ENCODE measurements around the gene NIPAL1. TPM values are rescaled to one million over a fixed set of nuclear protein-coding genes. Genes with fewer than 3 reads are reported as not detected.
A peak's percentile ranks its signal among the peaks of the same experiment; 100 is the strongest.

NIPAL1 gene
- total and polyA plus RNA-seq, 2 donors (not counting 3 experiments of a cell fraction or from before 2014, with no cell fraction given), result 0.36 to 1.7 TPM

DNA sequence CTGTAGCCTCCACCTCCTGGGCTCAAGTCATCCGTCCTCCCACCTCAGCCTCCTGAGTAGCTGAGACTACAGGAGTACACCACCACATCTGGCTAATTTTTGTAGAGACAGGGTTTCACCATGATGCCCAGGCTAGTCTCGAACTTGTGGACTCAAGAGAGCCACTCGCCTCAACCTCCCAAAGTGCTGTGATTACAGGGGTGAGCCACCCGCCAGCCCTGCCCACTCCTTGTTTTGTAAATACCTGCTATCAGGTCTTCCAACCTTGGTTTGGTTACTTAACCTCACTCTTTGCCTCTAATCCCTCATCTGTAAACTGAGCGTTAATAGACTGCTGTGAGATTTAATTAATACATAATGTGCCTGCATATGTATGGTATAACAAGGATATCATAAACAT lies 894 bp upstream of the NIPAL1 start:
- no peak for FAIRE-seq
- no peak for DNase-seq (ENCODE audit: low read depth, low spot score)
- Histone ChIP-seq H3K27ac (ENCODE audit: insufficient read depth, low read depth, low read length) (no peak overlapping the region), H3K4me3 (replicated peaks in 1 of 3; ENCODE audit: insufficient read depth in 1 of 3, low read depth in 1 of 3, low read length in 3 of 3) (no peak overlapping the region), H3K9me1 (replicated peaks; ENCODE audit: control insufficient read depth, extremely low read depth, insufficient read depth, low read length) (no peaks in the 10 kb centered on the region), H3K4me2 (ENCODE audit: insufficient read depth, low read length) (peak overlapping the region; percentile 79), H4K20me1 (replicated peaks; ENCODE audit: control insufficient read depth, extremely low read depth, insufficient read depth, low read length) (no peaks in the 10 kb centered on the region), H3K36me3 (ENCODE audit: control insufficient read depth in 2 of 2, extremely low read depth in 1 of 2, insufficient read depth in 2 of 2, low read length in 2 of 2) (no peaks in the 10 kb centered on the region), H3K79me2 (ENCODE audit: control insufficient read depth, insufficient read depth, low read length) (no peaks in the 10 kb centered on the region), H3K27me3 (ENCODE audit: control insufficient read depth in 2 of 2, insufficient read depth in 2 of 2, low read length in 2 of 2) (peaks cover 0 to 4% of the 10 kb centered on the region in 2 experiments), H3K4me1 (ENCODE audit: control insufficient read depth, extremely low read depth, insufficient read depth, low read length) (peaks cover 10% of the 10 kb centered on the region), H3K9me3 (replicated peaks; ENCODE audit: control insufficient read depth, insufficient read depth, low read length) (no peaks in the 10 kb centered on the region), H3K9ac (replicated peaks; ENCODE audit: extremely low read depth, insufficient read depth, low read length) (no peak overlapping the region), H2AFZ (ENCODE audit: low read depth, low read length) (no peak overlapping the region)
- POLR2A ChIA-PET, result no interaction called here
- intact Hi-C loops (cut with micrococcal nuclease) (loop anchor here (1.0 kb wide), 2 partner anchors 65 to 101 kb away; partner anchors contain the start of gene NFXL1), dilution Hi-C loops (cut with MboI; ENCODE audit: extremely low pct_ligation_motif_present, low sequenced_read_pairs) (no loop called here)
- CTCF ChIA-PET, result interaction anchor here (0.9 to 1.2 kb wide), 3 partner anchors 25 to 77 kb away, joined by 3 to 4 read pairs (median 4); no protein-coding TSS in a partner anchor
- no TSS peak for BruUV-seq (replicated peaks)
- TF ChIP-seq POLR2A (IDR thresholded peaks at IDR 0.05; ENCODE audit: low read depth, low read length) (no peak), GATA2 (IDR thresholded peaks at IDR 0.05; ENCODE audit: insufficient read depth, insufficient read length, low read depth, low read length) (no peak), FOS (IDR thresholded peaks at IDR 0.05; ENCODE audit: borderline replicate concordance, insufficient read depth, low read length) (no peak)

DNA sequence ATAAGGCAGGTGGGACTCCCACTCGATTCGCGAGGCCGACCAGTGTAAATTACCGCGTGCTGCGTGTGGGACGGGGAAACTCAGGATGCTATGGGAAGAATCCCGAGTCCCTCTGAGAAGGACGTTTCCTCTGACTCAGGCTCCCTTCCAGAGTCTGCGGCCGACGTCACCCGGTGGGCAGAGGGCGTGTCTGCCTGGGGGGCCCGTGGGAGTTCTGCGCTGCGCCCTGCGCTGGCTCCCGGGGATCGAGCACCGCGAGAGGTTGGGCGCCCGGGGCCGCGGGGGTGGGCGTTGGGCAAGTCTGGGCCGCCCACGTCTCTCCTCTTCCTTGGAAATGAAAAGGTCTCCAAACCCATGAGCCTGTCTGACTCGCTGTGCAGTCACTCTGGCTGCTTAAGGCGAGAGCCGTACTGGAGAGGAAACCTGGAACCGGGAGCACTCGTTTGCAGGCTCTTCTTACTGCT lies 568 bp downstream of the NIPAL1 start:
- Histone ChIP-seq H3K9ac (replicated peaks; ENCODE audit: extremely low read depth, insufficient read depth, low read length) (peak overlapping the region; percentile 92), H2AFZ (ENCODE audit: low read depth, low read length) (peak overlapping the region; percentile 62), H3K9me3 (replicated peaks; ENCODE audit: control insufficient read depth, insufficient read depth, low read length) (no peaks in the 10 kb centered on the region), H3K36me3 (ENCODE audit: control insufficient read depth in 2 of 2, extremely low read depth in 1 of 2, insufficient read depth in 2 of 2, low read length in 2 of 2) (no peaks in the 10 kb centered on the region), H4K20me1 (replicated peaks; ENCODE audit: control insufficient read depth, extremely low read depth, insufficient read depth, low read length) (no peaks in the 10 kb centered on the region), H3K27ac (ENCODE audit: insufficient read depth, low read depth, low read length) (peak overlapping the region; percentile 64), H3K9me1 (replicated peaks; ENCODE audit: control insufficient read depth, extremely low read depth, insufficient read depth, low read length) (no peaks in the 10 kb centered on the region), H3K4me1 (ENCODE audit: control insufficient read depth, extremely low read depth, insufficient read depth, low read length) (peaks cover 10% of the 10 kb centered on the region), H3K79me2 (ENCODE audit: control insufficient read depth, insufficient read depth, low read length) (no peaks in the 10 kb centered on the region), H3K4me3 (replicated peaks in 1 of 3; ENCODE audit: insufficient read depth in 1 of 3, low read depth in 1 of 3, low read length in 3 of 3) (peak overlapping the region; percentile 40 to 58 (median 46)), H3K4me2 (ENCODE audit: insufficient read depth, low read length) (peak overlapping the region; percentile 79), H3K27me3 (ENCODE audit: control insufficient read depth in 2 of 2, insufficient read depth in 2 of 2, low read length in 2 of 2) (peaks cover 0 to 4% of the 10 kb centered on the region in 2 experiments)
- TF ChIP-seq POLR2AphosphoS5 (IDR thresholded peaks at IDR 0.05; ENCODE audit: insufficient read depth, low read depth, low read length), result no peak
- TF ChIP-seq FOS (IDR thresholded peaks at IDR 0.05; ENCODE audit: borderline replicate concordance, insufficient read depth, low read length), result peak; percentile 18
- no peak for TF ChIP-seq POLR2A (IDR thresholded peaks at IDR 0.05; ENCODE audit: low read depth, low read length)
- no peak for TF ChIP-seq MYC (IDR thresholded peaks at IDR 0.05; ENCODE audit: low read depth, low read length)
- DNase-seq (ENCODE audit: low read depth, low spot score) (peak; percentile 56), FAIRE-seq (peak; percentile 64)
- ChIA-PET POLR2A (no interaction called here), CTCF (interaction anchor here (1.6 to 3.5 kb wide), 2 partner anchors 16 to 70 kb away, joined by 4 to 32 read pairs; no protein-coding TSS in a partner anchor)
- dilution Hi-C loops (cut with MboI; ENCODE audit: extremely low pct_ligation_motif_present, low sequenced_read_pairs) (no loop called here), intact Hi-C loops (cut with micrococcal nuclease) (no loop called here)
- TSS peak; percentile 45 for BruUV-seq (replicated peaks)
